Nucleus accumbens (tissue), 56 donors: Measurements from ENCODE around the gene CACHD1.
"Not testable (repeated sequence)": the region's sequence is repeated elsewhere in the genome, so short reads cannot be mapped to it uniquely, and the experiment has no call there.

Experiments
- DNase-seq, 56 donors: peaks; one replicate each; lab custom pipeline; 2025; lab: John Stamatoyannopoulos, UW

Gene CACHD1

GRCh38 chr1:64685765-64686341, 215.9 kb downstream of the CACHD1 start:
- DNase-seq = no peak

- DNase-seq = peak in 7 of 56 donors; percentile 9 to 37 (median 13)
Measured at GRCh38 chr1:64686828-64687724, 217.1 kb downstream of the CACHD1 start.

- peak in 5 of 56 donors; percentile 12 to 41 (median 34) for DNase-seq
Measured at GRCh38 chr1:64687725-64688327, 217.9 kb downstream of the CACHD1 start.

GRCh38 chr1:64691626-64692025, 221.7 kb downstream of the CACHD1 start:
- no peak for DNase-seq

GRCh38 chr1:64692911-64693310, 223.0 kb downstream of the CACHD1 start:
- DNase-seq = no peak

GRCh38 chr1:64693406-64693805, 223.5 kb downstream of the CACHD1 start:
- no peak for DNase-seq

GRCh38 chr1:64696879-64697278, 226.9 kb downstream of the CACHD1 start:
- DNase-seq = no peak

GRCh38 chr1:64699327-64699726, 229.4 kb downstream of the CACHD1 start:
- DNase-seq = no peak

- no peak for DNase-seq
Measured at GRCh38 chr1:64701071-64701470, 231.1 kb downstream of the CACHD1 start.

- no peak for DNase-seq
Measured at GRCh38 chr1:64701886-64702285, 232.0 kb downstream of the CACHD1 start.

- DNase-seq = not testable (repeated sequence)
Measured at GRCh38 chr1:64702670-64703069, 232.7 kb downstream of the CACHD1 start.

GRCh38 chr1:64703600-64703999, 233.7 kb downstream of the CACHD1 start:
- no peak for DNase-seq

- no peak for DNase-seq
Measured at GRCh38 chr1:64705591-64705990, 235.7 kb downstream of the CACHD1 start.

GRCh38 chr1:64711266-64711665, 241.3 kb downstream of the CACHD1 start:
- no peak for DNase-seq

GRCh38 chr1:64712049-64712448, 242.1 kb downstream of the CACHD1 start:
- no peak for DNase-seq

GRCh38 chr1:64715186-64715585, 245.3 kb downstream of the CACHD1 start:
- no peak for DNase-seq

GRCh38 chr1:64721135-64721534, 251.2 kb downstream of the CACHD1 start:
- DNase-seq = no peak

GRCh38 chr1:64721576-64722145, 251.7 kb downstream of the CACHD1 start:
- no peak for DNase-seq

GRCh38 chr1:64727861-64728260, 257.9 kb downstream of the CACHD1 start:
- DNase-seq = no peak

- no peak for DNase-seq
Measured at GRCh38 chr1:64733581-64734286, 263.8 kb downstream of the CACHD1 start.

GRCh38 chr1:64734287-64734652, 264.3 kb downstream of the CACHD1 start:
- DNase-seq = no peak
